A673 (cell line): ENCODE measurements around the gene LRRC74A.

ENCODE experiments used
- CTCF ChIP-seq: fragments of 300-800, 200-600 bp; sonication (generic); conservative IDR thresholded peaks from 2 replicates; pipeline ENCODE4 v1.5.1; 2017; ENCODE audit warnings: low read depth, mild to moderate bottlenecking, antibody characterized with exemption, low read length, moderate library complexity, mixed read lengths
- EZH2 ChIP-seq: fragments of 200-600 bp; sonication (generic); IDR thresholded peaks from 2 replicates; pipeline ENCODE4 v1.6.1; 2017; ENCODE audit warnings: borderline replicate concordance, low read depth, mild to moderate bottlenecking, mixed read lengths, antibody characterized with exemption, low read length; ENCODE audit not compliant: poor library complexity, severe bottlenecking

- no peak for TF ChIP-seq CTCF
- no peak for TF ChIP-seq EZH2
Measured at GRCh38 chr14:76846331-76847047, 20.3 kb downstream of the LRRC74A start.
